Natural killer cell (primary cell): ENCODE data around the gene KHDRBS1. TPM values are rescaled to one million over a fixed set of nuclear protein-coding genes. Genes with fewer than 3 reads are reported as not detected.

Source experiments
- ATAC-seq, 3 donors: fragments of 150-1000 bp in 2 of 3; fragments of 200-7000 bp in 1 of 3; cut with Tn5 transposase; 1 replicate in 1 of 3; 2 replicates in 2 of 3; pipeline ENCODE4 v1.10.0; 2021; ENCODE audit warnings: mild to moderate bottlenecking in 2 of 3, moderate library complexity in 2 of 3
- DNase-seq, 2 donors: peaks; one replicate each; pipeline versions ENCODE4 v3.0.0 to v3.0.0-alpha.2; 2013 to 2021; ENCODE audit warnings: mixed read lengths in 1 of 2
- H3K27ac ChIP-seq: one replicate; pipeline ENCODE4 v1.5.1; 2013; ENCODE audit warnings: mild to moderate bottlenecking, low read length
- H3K27me3 ChIP-seq: one replicate; pipeline ENCODE4 v1.6.1; 2013; ENCODE audit warnings: low read length; ENCODE audit not compliant: control insufficient read depth, insufficient read depth
- H3K36me3 ChIP-seq: one replicate; pipeline ENCODE4 v1.6.1; 2013; ENCODE audit warnings: low read length; ENCODE audit not compliant: control insufficient read depth, insufficient read depth
- H3K4me1 ChIP-seq: one replicate; pipeline ENCODE4 v1.6.1; 2013; ENCODE audit warnings: low read length; ENCODE audit not compliant: control insufficient read depth, insufficient read depth
- H3K4me3 ChIP-seq: one replicate; pipeline ENCODE4 v1.5.1; 2013; ENCODE audit warnings: low read length
- H3K9me3 ChIP-seq: one replicate; pipeline ENCODE4 v1.6.1; 2013; ENCODE audit warnings: low read length; ENCODE audit not compliant: control insufficient read depth, insufficient read depth
- H3K27ac Mint-ChIP-seq, 2 donors: one replicate each; pipeline ENCODE4 v1.8.0; 2022; ENCODE audit warnings: mild to moderate bottlenecking in 2 of 2, mixed read lengths in 2 of 2, moderate library complexity in 1 of 2
- H3K27me3 Mint-ChIP-seq, 2 donors: one replicate each; pipeline ENCODE4 v1.8.0; 2022; ENCODE audit warnings: low read depth in 2 of 2, mixed read lengths in 2 of 2
- H3K36me3 Mint-ChIP-seq: one replicate; pipeline ENCODE4 v1.8.0; 2022; ENCODE audit warnings: mixed read lengths
- H3K4me1 Mint-ChIP-seq, 2 donors: one replicate each; pipeline ENCODE4 v1.8.0; 2022; ENCODE audit warnings: mixed read lengths in 2 of 2
- H3K4me3 Mint-ChIP-seq: one replicate; pipeline ENCODE4 v1.8.0; 2022; ENCODE audit warnings: mild to moderate bottlenecking, moderate library complexity, mixed read lengths
- H3K9me3 Mint-ChIP-seq, 2 donors: one replicate each; pipeline ENCODE4 v1.8.0; 2022; ENCODE audit warnings: mixed read lengths in 2 of 2
- CTCF ChIP-seq: fragments of 200-600 bp; IDR thresholded peaks from one replicate; pipeline ENCODE4 v1.8.0; 2022; ENCODE audit warnings: antibody characterized with exemption
- WGBS: methylation state at CpG from one replicate; pipeline ENCODE4 v1.1.7; 2013; ENCODE audit warnings: missing lambda C conversion rate; ENCODE audit not compliant: insufficient coverage; 5-methylcytosine and 5-hydroxymethylcytosine counted together
- intact Hi-C: fragments of 100-400 bp; cut with micrococcal nuclease; formaldehyde crosslinking; loops from one replicate; pipeline ENCODE4 v1.14.2; 2022
- total RNA-seq, 4 donors: library from RNA; stranded (reverse); fragments of 120-200 nt in 1 of 4; gene quantifications; one replicate each; pipeline versions ENCODE4 v1.2.3 to v1.2.4, GENCODE V29; 2013 to 2022

The KHDRBS1 gene
- total RNA-seq, 3 donors from 2014 or later (not counting 1 experiment from before 2014, with no cell fraction given), result 107 to 112 (median 109) TPM

- H3K27ac Mint-ChIP-seq, result peak overlapping the region; percentile 5 to 66
- H3K4me1 Mint-ChIP-seq, result peaks cover 58 to 59% of the 10 kb centered on the region in 2 donors
- TF ChIP-seq CTCF, result no peak
- WGBS, result 100% methylated on average over 2 of the region's 2 CpGs
- Histone ChIP-seq H3K36me3 (peaks cover 47% of the 10 kb centered on the region), H3K4me1 (no peaks in the 10 kb centered on the region), H3K27me3 (no peaks in the 10 kb centered on the region), H3K4me3 (no peak overlapping the region), H3K9me3 (no peaks in the 10 kb centered on the region), H3K27ac (no peak overlapping the region)
- ATAC-seq (no peak), DNase-seq (no peak)
- peaks cover 7% of the 10 kb centered on the region for H3K36me3 Mint-ChIP-seq
- intact Hi-C loops, result no loop called here
- H3K4me3 Mint-ChIP-seq, result no peak overlapping the region
- no peaks in the 10 kb centered on the region for H3K9me3 Mint-ChIP-seq
- no peaks in the 10 kb centered on the region for H3K27me3 Mint-ChIP-seq
Measured at GRCh38 chr1:32032275-32032615, 18.6 kb downstream of the KHDRBS1 start.

- DNase-seq (peak in 1 of 2 donors; percentile 37), ATAC-seq (peak in 2 of 3 donors; percentile 67 to 71)
- no peaks in the 10 kb centered on the region for H3K27me3 ChIP-seq
- H3K4me3 Mint-ChIP-seq, result no peak overlapping the region
- no peaks in the 10 kb centered on the region for H3K27me3 Mint-ChIP-seq
- no peak overlapping the region for H3K27ac ChIP-seq
- peaks cover 74% of the 10 kb centered on the region for H3K36me3 ChIP-seq
- no peak overlapping the region for H3K4me3 ChIP-seq
- H3K27ac Mint-ChIP-seq, result peak overlapping the region; percentile 13 to 70
- H3K4me1 ChIP-seq, result no peaks in the 10 kb centered on the region
- intact Hi-C loops, result no loop called here
- peaks cover 14% of the 10 kb centered on the region for H3K36me3 Mint-ChIP-seq
- peaks cover 44 to 47% of the 10 kb centered on the region in 2 donors for H3K4me1 Mint-ChIP-seq
- TF ChIP-seq CTCF, result no peak
- no peaks in the 10 kb centered on the region for H3K9me3 Mint-ChIP-seq
- 59% methylated on average over 3 of the region's 3 CpGs for WGBS
- no peaks in the 10 kb centered on the region for H3K9me3 ChIP-seq
Measured at GRCh38 chr1:32035119-32035518, 21.5 kb downstream of the KHDRBS1 start.

- Histone ChIP-seq H3K4me1 (no peaks in the 10 kb centered on the region), H3K27ac (no peak overlapping the region), H3K27me3 (no peaks in the 10 kb centered on the region), H3K9me3 (no peaks in the 10 kb centered on the region), H3K36me3 (peaks cover 81% of the 10 kb centered on the region), H3K4me3 (no peak overlapping the region)
- intact Hi-C loops, result no loop called here
- WGBS, result 94% methylated on average over 3 of the region's 3 CpGs
- no peak for TF ChIP-seq CTCF
- Mint-ChIP-seq H3K36me3 (peaks cover 6% of the 10 kb centered on the region), H3K27ac (peak overlapping the region in 1 of 2 donors; percentile 5), H3K9me3 (no peaks in the 10 kb centered on the region), H3K4me1 (peaks cover 6 to 7% of the 10 kb centered on the region in 2 donors), H3K27me3 (no peaks in the 10 kb centered on the region), H3K4me3 (no peak overlapping the region)
- DNase-seq (no peak), ATAC-seq (no peak)
Measured at GRCh38 chr1:32040711-32041110, 27.0 kb downstream of the KHDRBS1 start.

- peaks cover 4 to 5% of the 10 kb centered on the region in 2 donors for H3K4me1 Mint-ChIP-seq
- no peaks in the 10 kb centered on the region for H3K27me3 Mint-ChIP-seq
- WGBS, result 97% methylated on average over 5 of the region's 5 CpGs
- DNase-seq (no peak), ATAC-seq (no peak)
- H3K9me3 ChIP-seq, result no peaks in the 10 kb centered on the region
- peaks cover 82% of the 10 kb centered on the region for H3K36me3 ChIP-seq
- no peak for TF ChIP-seq CTCF
- H3K4me1 ChIP-seq, result no peaks in the 10 kb centered on the region
- intact Hi-C loops, result no loop called here
- H3K27me3 ChIP-seq, result no peaks in the 10 kb centered on the region
- H3K4me3 Mint-ChIP-seq, result no peak overlapping the region
- H3K36me3 Mint-ChIP-seq, result peaks cover 6% of the 10 kb centered on the region
- H3K9me3 Mint-ChIP-seq, result no peaks in the 10 kb centered on the region
- no peak overlapping the region for H3K4me3 ChIP-seq
- H3K27ac Mint-ChIP-seq, result no peak overlapping the region
- no peak overlapping the region for H3K27ac ChIP-seq
Measured at GRCh38 chr1:32042330-32042729, 28.7 kb downstream of the KHDRBS1 start.
